Measurements from ENCODE around the gene OR52D1.

DNA sequence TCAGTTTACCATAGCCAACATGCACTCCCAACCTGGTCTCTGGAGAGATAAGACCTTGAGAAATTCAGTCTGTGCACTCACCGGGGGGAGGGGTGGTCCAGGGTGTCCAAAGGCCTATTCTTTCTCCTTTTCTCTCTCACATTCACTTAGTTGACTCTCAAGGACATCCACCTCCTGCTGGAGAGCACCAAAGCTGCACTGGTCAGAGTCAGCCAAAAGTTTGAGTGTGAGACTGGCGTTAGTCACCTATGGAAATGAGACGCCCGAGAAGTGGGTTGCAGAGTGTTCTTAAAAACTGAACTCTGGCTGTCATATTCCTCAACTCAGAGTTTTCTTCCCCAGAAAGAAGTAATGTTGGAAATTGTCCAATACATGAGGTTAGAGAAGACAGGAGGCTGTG is 33.1 kb downstream of the OR52D1 start:
- no peak for TF ChIP-seq ZFP30 (CRISPR knock-in tag; IDR thresholded peaks at IDR 0.05)
- no peak for TF ChIP-seq TCF4 (CRISPR knock-in tag; IDR thresholded peaks at IDR 0.05; ENCODE audit: borderline replicate concordance)
- TF ChIP-seq ARNTL (CRISPR knock-in tag; IDR thresholded peaks at IDR 0.05; ENCODE audit: borderline replicate concordance, low read depth) = no peak
- no peak for TF ChIP-seq ZNF565 (CRISPR knock-in tag; conservative IDR thresholded peaks at IDR 0.05; ENCODE audit: low read depth)
- TF ChIP-seq RARB (CRISPR knock-in tag; IDR thresholded peaks at IDR 0.05) = no peak
- TF ChIP-seq PATZ1 (CRISPR knock-in tag; IDR thresholded peaks at IDR 0.05; ENCODE audit: borderline replicate concordance) = no peak
- TF ChIP-seq, protein P1, sequence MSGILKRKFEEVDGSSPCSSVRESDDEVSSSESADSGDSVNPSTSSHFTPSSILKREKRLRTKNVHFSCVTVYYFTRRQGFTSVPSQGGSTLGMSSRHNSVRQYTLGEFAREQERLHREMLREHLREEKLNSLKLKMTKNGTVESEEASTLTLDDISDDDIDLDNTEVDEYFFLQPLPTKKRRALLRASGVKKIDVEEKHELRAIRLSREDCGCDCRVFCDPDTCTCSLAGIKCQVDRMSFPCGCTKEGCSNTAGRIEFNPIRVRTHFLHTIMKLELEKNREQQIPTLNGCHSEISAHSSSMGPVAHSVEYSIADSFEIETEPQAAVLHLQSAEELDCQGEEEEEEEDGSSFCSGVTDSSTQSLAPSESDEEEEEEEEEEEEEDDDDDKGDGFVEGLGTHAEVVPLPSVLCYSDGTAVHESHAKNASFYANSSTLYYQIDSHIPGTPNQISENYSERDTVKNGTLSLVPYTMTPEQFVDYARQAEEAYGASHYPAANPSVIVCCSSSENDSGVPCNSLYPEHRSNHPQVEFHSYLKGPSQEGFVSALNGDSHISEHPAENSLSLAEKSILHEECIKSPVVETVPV (CRISPR knock-in tag; IDR thresholded peaks at IDR 0.05) = no peak
- no peak for TF ChIP-seq PPARA (CRISPR knock-in tag; IDR thresholded peaks at IDR 0.05; ENCODE audit: borderline replicate concordance)
- TF ChIP-seq, protein P2, sequence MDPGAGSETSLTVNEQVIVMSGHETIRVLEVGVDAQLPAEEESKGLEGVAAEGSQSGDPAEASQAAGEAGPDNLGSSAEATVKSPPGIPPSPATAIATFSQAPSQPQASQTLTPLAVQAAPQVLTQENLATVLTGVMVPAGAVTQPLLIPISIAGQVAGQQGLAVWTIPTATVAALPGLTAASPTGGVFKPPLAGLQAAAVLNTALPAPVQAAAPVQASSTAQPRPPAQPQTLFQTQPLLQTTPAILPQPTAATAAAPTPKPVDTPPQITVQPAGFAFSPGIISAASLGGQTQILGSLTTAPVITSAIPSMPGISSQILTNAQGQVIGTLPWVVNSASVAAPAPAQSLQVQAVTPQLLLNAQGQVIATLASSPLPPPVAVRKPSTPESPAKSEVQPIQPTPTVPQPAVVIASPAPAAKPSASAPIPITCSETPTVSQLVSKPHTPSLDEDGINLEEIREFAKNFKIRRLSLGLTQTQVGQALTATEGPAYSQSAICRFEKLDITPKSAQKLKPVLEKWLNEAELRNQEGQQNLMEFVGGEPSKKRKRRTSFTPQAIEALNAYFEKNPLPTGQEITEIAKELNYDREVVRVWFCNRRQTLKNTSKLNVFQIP (CRISPR knock-in tag; IDR thresholded peaks at IDR 0.05; ENCODE audit: borderline replicate concordance, low read depth) = no peak
- no peak for TF ChIP-seq ESRRG (CRISPR knock-in tag; IDR thresholded peaks at IDR 0.05)
- TF ChIP-seq TOX (CRISPR knock-in tag; IDR thresholded peaks at IDR 0.05; ENCODE audit: borderline replicate concordance) = no peak
- TF ChIP-seq ZFP3 (CRISPR knock-in tag; IDR thresholded peaks at IDR 0.05) = no peak
- no peak for TF ChIP-seq SNAI2 (CRISPR knock-in tag; IDR thresholded peaks at IDR 0.05)
